GM19099 (cell line): ENCODE data around the gene RASAL2.

Source experiments
- POLR2A ChIP-seq: IDR thresholded peaks from 3 replicates; pipeline ENCODE4 v1.6.1; 2011; ENCODE audit warnings: low read depth; ENCODE audit not compliant: insufficient read length; ENCODE audit errors: extremely low read depth

RASAL2 gene

DNA sequence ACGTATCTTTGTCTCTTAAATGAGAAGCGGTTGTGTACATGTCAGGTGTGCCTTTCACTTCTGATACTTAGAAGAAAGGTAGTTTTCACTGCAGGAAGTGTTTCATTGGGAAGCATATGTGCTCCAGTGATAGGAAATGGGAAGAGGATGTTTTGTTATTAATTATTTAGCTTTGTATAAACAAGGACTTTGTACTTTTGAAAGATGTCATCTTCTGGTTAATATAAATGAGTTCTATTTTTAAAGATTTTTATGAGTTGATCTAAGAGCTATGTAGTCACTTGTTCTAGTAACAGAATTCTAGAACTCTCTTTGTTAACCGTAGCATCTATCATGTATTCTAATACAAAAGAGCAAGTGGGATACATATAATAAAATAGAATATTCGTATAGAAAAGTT, 130.5 kb downstream of the RASAL2 start:
- TF ChIP-seq POLR2A = no peak

DNA sequence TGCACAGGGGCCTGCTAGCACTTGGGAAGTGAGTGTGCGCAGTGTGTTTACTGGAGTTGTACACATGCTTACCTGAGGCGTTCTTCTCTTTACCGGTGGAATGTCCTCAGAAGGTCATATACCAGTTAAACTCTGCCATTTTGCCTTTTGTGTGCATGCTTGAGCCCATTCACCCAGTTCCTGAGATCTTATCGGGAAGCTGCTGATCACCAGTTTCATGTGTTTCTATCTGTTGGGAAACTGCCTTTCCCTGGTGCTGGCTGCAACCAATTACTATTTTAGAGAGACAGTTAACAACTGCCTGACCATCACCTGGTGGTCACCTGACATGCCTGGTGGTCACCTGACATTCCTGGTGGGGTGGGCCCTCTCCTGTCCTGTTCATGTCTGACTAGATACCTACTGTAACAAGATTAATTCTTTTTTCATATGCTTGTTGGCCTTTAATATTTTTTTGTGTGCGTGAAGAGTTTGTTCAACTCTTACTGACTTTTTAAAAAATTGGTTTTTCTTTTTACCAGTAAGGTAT, 137.0 kb downstream of the RASAL2 start:
- no peak for TF ChIP-seq POLR2A

DNA sequence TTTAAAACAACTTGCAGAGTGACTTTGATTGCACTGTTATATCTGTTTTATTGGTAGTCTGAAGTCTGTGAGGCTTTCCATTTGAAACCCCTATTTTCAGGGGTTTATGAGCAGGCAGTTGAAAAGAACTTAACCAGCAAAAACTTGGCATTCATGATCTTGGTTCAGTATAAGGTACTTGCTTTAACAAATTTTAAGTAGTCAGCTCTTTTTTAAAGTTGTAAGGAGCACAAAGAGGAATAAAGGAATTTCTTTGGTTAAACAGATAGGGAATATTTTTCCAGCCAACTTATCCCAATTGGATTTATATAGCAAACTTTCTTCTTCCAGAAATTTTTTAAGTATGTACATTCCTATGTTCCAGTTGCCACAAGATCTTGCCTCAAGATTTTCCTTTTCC, 138.2 kb downstream of the RASAL2 start:
- no peak for TF ChIP-seq POLR2A

DNA sequence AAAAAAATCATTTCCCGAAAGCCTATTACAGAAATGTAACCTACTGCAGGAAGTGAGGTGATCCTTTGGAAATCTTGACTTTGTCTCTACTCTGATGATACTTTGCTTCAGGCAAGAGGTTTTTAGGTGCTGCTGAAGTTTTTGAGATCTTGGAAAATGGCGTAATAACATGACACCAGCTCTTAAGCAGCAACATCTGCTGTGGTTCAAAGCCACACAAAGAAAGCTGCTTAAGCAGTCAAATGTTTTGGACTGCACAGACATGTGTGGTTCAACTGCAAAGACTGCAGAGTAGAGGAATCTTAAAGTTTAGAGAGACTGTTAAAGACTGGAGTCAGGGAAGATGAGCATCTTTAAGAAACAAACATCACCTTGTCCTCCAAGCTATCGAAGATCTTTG, 139.0 kb downstream of the RASAL2 start:
- no peak for TF ChIP-seq POLR2A

DNA sequence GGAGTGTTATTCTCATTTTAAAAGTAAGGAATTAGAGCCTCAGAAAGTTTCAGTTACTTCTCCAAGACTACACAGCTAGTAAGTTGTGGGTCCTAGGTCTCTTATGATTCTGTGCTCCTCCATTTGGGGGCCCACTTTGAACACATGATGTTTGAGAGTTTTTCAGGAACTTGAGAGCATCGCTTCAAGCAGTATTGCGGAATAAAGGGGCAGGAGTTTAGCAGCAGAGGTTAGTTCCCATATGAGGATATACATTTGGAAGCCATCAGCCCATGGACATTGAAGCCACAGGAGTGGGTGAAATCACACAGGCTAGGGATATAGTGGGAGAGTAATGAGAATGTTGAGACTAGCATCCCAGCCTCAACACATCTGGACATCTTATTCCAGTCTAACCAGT, 143.2 kb downstream of the RASAL2 start:
- no peak for TF ChIP-seq POLR2A

GRCh38 chr1:178238722-178239510, 145.0 kb downstream of the RASAL2 start:
- TF ChIP-seq POLR2A = no peak

DNA sequence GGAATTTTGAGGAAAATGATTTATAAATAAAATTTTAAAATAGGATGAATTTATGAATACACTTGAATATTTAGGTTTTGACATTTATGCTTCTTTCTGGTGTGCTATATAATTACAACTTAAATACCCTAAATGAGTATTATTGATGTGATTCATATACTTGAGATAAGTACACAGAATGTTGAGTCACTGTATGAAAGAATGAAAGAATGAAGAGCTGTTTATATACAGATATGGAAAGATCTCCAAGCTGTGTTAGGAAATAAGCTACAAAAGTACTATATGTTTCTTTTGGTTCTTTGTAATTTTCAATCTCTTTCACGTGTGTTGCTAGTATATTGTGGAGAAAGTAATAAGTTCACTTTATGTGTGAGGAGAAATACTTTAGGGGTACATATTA, 147.2 kb downstream of the RASAL2 start:
- no peak for TF ChIP-seq POLR2A

- TF ChIP-seq POLR2A = no peak
Observed at GRCh38 chr1:178241837-178242236, 147.9 kb downstream of the RASAL2 start.

DNA sequence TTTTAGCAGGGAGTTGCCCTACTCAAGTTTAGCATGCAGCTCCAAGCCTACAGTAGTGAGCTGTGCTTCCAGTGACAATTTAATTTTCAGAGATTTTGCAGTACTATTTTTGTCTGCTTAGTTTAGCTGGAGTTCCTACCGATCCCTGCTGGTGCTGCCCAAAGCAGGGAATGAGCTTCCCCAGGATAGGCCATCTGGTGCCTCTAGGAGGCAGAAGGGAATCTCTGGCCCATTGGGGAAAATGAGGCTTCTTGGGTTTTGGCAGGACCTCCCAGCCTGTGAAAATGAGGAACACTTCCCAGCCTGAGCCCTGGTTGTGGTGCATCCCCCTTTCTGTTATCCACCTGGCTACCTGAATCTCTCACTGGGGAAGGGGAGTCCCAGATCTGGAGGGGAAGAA, 149.2 kb downstream of the RASAL2 start:
- no peak for TF ChIP-seq POLR2A

DNA sequence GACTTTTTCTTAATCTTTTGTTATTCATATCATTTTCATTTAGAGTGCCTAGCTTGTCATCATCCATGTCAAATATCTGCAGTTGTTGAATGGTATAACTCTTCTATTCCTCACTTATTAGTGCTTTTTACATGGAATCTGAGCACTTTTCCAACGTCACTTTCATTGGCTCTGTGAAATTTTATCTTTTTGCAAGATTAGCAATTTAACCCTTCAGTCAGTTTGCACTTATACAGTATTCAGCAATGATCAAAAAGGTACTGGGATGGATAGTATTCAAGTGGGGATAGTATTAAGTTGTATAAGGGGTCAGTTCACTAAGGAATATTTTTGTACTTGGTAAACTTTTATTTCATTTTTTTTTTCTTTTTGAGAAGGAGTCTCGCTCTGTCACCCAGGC, 150.0 kb downstream of the RASAL2 start:
- TF ChIP-seq POLR2A = no peak

- TF ChIP-seq POLR2A = no peak
Observed at GRCh38 chr1:178254433-178254832, 160.5 kb downstream of the RASAL2 start.

GRCh38 chr1:178258536-178258935, 164.6 kb downstream of the RASAL2 start:
- no peak for TF ChIP-seq POLR2A

GRCh38 chr1:178262120-178262500, 168.2 kb downstream of the RASAL2 start:
- no peak for TF ChIP-seq POLR2A

DNA sequence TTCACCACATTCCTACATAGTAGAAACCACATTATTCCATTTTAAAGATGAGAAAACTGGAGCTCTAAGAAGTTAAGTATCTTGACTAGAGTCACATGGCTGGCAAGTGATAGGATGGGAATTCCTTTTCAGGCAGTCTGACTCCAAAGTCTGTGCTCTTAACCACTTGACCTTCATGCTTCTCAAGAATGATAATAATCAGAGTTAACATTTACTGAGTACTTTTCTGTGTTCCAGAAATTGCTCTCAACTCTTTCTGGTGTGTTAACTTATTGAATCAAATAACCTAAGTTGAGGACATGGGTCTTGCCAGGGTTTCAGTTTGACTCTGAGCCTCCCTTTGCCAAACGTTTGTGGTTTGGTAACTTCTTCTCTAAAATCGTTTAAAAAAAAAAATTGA, 169.4 kb downstream of the RASAL2 start:
- no peak for TF ChIP-seq POLR2A

- no peak for TF ChIP-seq POLR2A
Observed at GRCh38 chr1:178266113-178266512, 172.2 kb downstream of the RASAL2 start.

DNA sequence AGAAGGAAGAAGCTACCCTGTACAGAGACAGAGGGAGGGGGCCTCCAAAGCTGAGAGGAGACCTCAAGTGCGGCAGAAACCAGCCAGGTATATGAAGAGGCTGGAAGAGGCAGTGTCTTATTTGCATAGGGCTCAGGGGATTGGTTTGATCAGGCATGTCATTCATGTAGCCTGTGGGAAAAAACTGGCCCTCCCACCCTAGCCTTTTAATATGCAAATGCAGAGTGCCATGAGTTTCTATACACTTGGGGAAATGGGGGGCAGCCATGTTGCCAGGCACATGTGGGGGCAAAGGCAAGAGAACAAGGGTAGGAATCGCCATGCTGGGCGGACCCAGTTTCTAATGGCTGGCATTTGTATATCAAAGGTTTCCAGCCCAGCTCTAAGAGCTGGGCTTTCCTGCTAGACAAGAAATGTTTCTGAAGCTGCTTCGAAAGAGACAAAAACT, 172.7 kb downstream of the RASAL2 start:
- no peak for TF ChIP-seq POLR2A
